DOHH2 (cell line): ENCODE measurements around the gene GANC.

Source experiments
- H3F3A ChIP-seq: fragments of 200-600 bp; sonication (generic), shearing (Covaris generic); 2 replicates; pipeline ENCODE4 v1.6.0; 2016; ENCODE audit warnings: antibody characterized with exemption, mild to moderate bottlenecking; ENCODE audit not compliant: control insufficient read depth, insufficient read depth
- H3K27ac ChIP-seq: fragments of 200-600 bp; sonication (generic); 2 replicates; pipeline ENCODE4 v1.5.1; 2014; ENCODE audit warnings: low read depth, mild to moderate bottlenecking, low read length, moderate library complexity
- H3K27me3 ChIP-seq: fragments of 200-600 bp; sonication (generic); 2 replicates; pipeline ENCODE4 v1.6.1; 2014; ENCODE audit warnings: mild to moderate bottlenecking, low read length, mixed read lengths; ENCODE audit not compliant: control insufficient read depth
- H3K36me3 ChIP-seq: fragments of 200-600 bp; sonication (generic); 2 replicates; pipeline ENCODE4 v1.6.1; 2014; ENCODE audit warnings: mild to moderate bottlenecking, low read length, moderate library complexity, mixed read lengths; ENCODE audit not compliant: control insufficient read depth
- H3K4me1 ChIP-seq: fragments of 200-600 bp; sonication (generic); 2 replicates; pipeline ENCODE4 v1.6.1; 2014; ENCODE audit warnings: mild to moderate bottlenecking, low read length, mixed read lengths; ENCODE audit not compliant: control insufficient read depth
- H3K4me2 ChIP-seq: fragments of 200-600 bp; sonication (generic); 2 replicates; pipeline ENCODE4 v1.6.0; 2014; ENCODE audit warnings: mild to moderate bottlenecking, low read length, moderate library complexity
- H3K4me3 ChIP-seq: fragments of 200-600 bp; sonication (generic); 2 replicates; pipeline ENCODE4 v1.5.1; 2014; ENCODE audit warnings: mild to moderate bottlenecking, low read length, mixed read lengths
- H3K79me2 ChIP-seq: fragments of 200-600 bp; sonication (generic); 2 replicates; pipeline ENCODE4 v1.6.1; 2014; ENCODE audit warnings: mild to moderate bottlenecking, low read length, mixed read lengths; ENCODE audit not compliant: control insufficient read depth
- H3K9me2 ChIP-seq: fragments of 200-600 bp; sonication (generic); replicated peaks from 2 replicates; pipeline ENCODE4 v1.6.1; 2014; ENCODE audit warnings: mild to moderate bottlenecking, low read length, mixed read lengths; ENCODE audit not compliant: control insufficient read depth
- H3K9me3 ChIP-seq: fragments of 200-600 bp; sonication (generic); 2 replicates; pipeline ENCODE4 v1.6.1; 2014; ENCODE audit warnings: antibody characterized with exemption, low read length, mixed read lengths; ENCODE audit not compliant: control insufficient read depth, insufficient read depth
- H4K20me1 ChIP-seq: fragments of 200-600 bp; sonication (generic); 2 replicates; pipeline ENCODE4 v1.6.0; 2014; ENCODE audit warnings: low read depth, mild to moderate bottlenecking, antibody characterized with exemption, low read length, moderate library complexity; ENCODE audit not compliant: control insufficient read depth, insufficient read depth
- EZH2phosphoT487 ChIP-seq: fragments of 200-600 bp; sonication (generic); IDR thresholded peaks from 2 replicates; pipeline ENCODE4 v1.6.1; 2017; ENCODE audit warnings: borderline replicate concordance, mild to moderate bottlenecking, antibody characterized with exemption, low read length, moderate library complexity, mixed read lengths
- TF ChIP-seq, protein P1 (sequence below): fragments of 200-600 bp; sonication (generic); IDR thresholded peaks from one replicate; pipeline ENCODE4 v1.5.1; 2014; ENCODE audit warnings: antibody characterized with exemption, mild to moderate bottlenecking, low read depth, low read length; ENCODE audit not compliant: poor library complexity, severe bottlenecking

GANC gene

GRCh38 chr15:42353061-42353460 lies 80.1 kb downstream of the GANC start:
- Histone ChIP-seq H3K4me2 (no peak overlapping the region), H3K27me3 (no peaks in the 10 kb centered on the region), H3K4me1 (no peaks in the 10 kb centered on the region), H3K79me2 (no peaks in the 10 kb centered on the region), H3K36me3 (no peaks in the 10 kb centered on the region), H3K27ac (no peak overlapping the region), H4K20me1 (no peaks in the 10 kb centered on the region), H3K4me3 (no peak overlapping the region), H3K9me2 (no peaks in the 10 kb centered on the region), H3K9me3 (no peaks in the 10 kb centered on the region), H3F3A (no peaks in the 10 kb centered on the region)
- TF ChIP-seq, protein P1, sequence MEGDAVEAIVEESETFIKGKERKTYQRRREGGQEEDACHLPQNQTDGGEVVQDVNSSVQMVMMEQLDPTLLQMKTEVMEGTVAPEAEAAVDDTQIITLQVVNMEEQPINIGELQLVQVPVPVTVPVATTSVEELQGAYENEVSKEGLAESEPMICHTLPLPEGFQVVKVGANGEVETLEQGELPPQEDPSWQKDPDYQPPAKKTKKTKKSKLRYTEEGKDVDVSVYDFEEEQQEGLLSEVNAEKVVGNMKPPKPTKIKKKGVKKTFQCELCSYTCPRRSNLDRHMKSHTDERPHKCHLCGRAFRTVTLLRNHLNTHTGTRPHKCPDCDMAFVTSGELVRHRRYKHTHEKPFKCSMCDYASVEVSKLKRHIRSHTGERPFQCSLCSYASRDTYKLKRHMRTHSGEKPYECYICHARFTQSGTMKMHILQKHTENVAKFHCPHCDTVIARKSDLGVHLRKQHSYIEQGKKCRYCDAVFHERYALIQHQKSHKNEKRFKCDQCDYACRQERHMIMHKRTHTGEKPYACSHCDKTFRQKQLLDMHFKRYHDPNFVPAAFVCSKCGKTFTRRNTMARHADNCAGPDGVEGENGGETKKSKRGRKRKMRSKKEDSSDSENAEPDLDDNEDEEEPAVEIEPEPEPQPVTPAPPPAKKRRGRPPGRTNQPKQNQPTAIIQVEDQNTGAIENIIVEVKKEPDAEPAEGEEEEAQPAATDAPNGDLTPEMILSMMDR: no peak
- TF ChIP-seq EZH2phosphoT487: no peak

DNA sequence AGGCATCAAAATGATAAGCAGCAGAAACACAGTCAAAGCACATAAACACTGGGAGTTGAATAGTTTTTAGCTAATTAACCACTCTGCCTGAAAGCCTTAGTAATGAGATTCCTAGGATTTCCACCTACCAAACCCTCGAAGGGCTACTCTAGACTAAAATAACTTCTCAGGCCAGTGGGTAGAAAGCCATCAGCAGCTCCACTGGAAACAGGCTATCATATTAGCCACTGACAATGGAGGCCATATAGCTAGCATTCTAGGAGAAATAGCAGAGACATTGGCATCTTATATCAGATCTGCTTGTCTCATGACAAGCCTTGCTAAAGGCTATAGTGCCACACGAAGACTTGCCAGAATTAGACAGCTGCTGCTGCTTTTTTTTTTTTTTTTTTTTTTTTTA lies 81.8 kb downstream of the GANC start:
- H3K9me2 ChIP-seq: no peaks in the 10 kb centered on the region
- H3K4me3 ChIP-seq: no peak overlapping the region
- H3K36me3 ChIP-seq: no peaks in the 10 kb centered on the region
- no peaks in the 10 kb centered on the region for H4K20me1 ChIP-seq
- H3K4me2 ChIP-seq: no peak overlapping the region
- no peaks in the 10 kb centered on the region for H3K4me1 ChIP-seq
- no peaks in the 10 kb centered on the region for H3K9me3 ChIP-seq
- H3K27ac ChIP-seq: no peak overlapping the region
- H3F3A ChIP-seq: no peaks in the 10 kb centered on the region
- no peaks in the 10 kb centered on the region for H3K79me2 ChIP-seq
- H3K27me3 ChIP-seq: no peaks in the 10 kb centered on the region
- TF ChIP-seq, protein P1: no peak
- no peak for TF ChIP-seq EZH2phosphoT487

- Histone ChIP-seq H3K4me1 (no peaks in the 10 kb centered on the region), H3K9me2 (no peaks in the 10 kb centered on the region), H3F3A (no peaks in the 10 kb centered on the region), H3K36me3 (no peaks in the 10 kb centered on the region), H4K20me1 (no peaks in the 10 kb centered on the region), H3K4me2 (no peak overlapping the region), H3K27me3 (no peaks in the 10 kb centered on the region), H3K79me2 (no peaks in the 10 kb centered on the region), H3K27ac (no peak overlapping the region), H3K9me3 (no peaks in the 10 kb centered on the region), H3K4me3 (no peak overlapping the region)
- TF ChIP-seq EZH2phosphoT487: no peak
- TF ChIP-seq, protein P1: no peak
Observed at GRCh38 chr15:42355291-42355690, 82.3 kb downstream of the GANC start.

DNA sequence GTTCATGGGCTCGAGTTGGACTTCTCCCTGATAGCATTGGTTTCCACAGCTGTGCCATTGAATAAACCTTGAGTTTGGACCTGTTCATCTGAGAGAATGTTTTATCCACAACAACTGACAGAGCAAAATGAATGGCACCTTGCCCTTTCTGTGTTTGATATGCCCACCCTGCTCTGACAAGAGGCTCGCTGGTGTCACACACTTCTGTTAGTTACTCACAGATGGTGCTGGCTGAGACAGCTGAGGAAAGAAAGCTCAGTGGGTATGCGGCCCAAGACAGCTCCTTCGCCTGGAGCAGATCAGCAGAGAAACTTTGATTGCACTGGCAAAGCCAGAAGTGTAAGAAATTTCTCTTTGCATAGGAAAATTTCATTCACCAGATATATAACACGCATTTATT lies 83.8 kb downstream of the GANC start:
- Histone ChIP-seq H3F3A (no peaks in the 10 kb centered on the region), H3K4me2 (no peak overlapping the region), H4K20me1 (no peaks in the 10 kb centered on the region), H3K9me2 (no peaks in the 10 kb centered on the region), H3K27ac (no peak overlapping the region), H3K27me3 (no peaks in the 10 kb centered on the region), H3K79me2 (no peaks in the 10 kb centered on the region), H3K36me3 (no peaks in the 10 kb centered on the region), H3K4me3 (no peak overlapping the region), H3K9me3 (no peaks in the 10 kb centered on the region), H3K4me1 (no peaks in the 10 kb centered on the region)
- TF ChIP-seq EZH2phosphoT487: no peak
- TF ChIP-seq, protein P1: no peak
